Vagina (tissue), 2 donors: Measurements from ENCODE around the gene DLX2. TPM values are rescaled to one million over a fixed set of nuclear protein-coding genes. Genes with fewer than 3 reads are reported as not detected.

ENCODE experiments used
- DNase-seq, 2 donors: peaks; one replicate each; pipeline ENCODE4 v3.0.0-alpha.2; 2017; ENCODE audit errors: extremely low spot score in 2 of 2
- H3K27ac ChIP-seq: fragments of 200-600 bp; sonication (generic); one replicate; pipeline ENCODE4 v1.5.1; 2019
- H3K27me3 ChIP-seq: fragments of 200-600 bp; sonication (generic); one replicate; pipeline ENCODE4 v1.5.1; 2019
- H3K36me3 ChIP-seq, 2 donors: fragments of 200-600 bp; sonication (generic); one replicate each; pipeline ENCODE4 v1.5.1; 2017 to 2019
- H3K4me1 ChIP-seq: fragments of 200-600 bp; sonication (generic); one replicate; pipeline ENCODE4 v1.5.1; 2019
- H3K4me3 ChIP-seq, 2 donors: fragments of 200-600 bp; sonication (generic); 1 replicate in 1 of 2; 2 replicates in 1 of 2; pipeline ENCODE4 v1.5.1; 2016 to 2019
- H3K9me3 ChIP-seq: fragments of 200-600 bp; sonication (generic); one replicate; pipeline ENCODE4 v1.5.1; 2019
- CTCF ChIP-seq, 3 experiments: fragments of 450-650 bp in 2 of 3; fragments of 200-600 bp in 1 of 3; sonication (generic) in 1 of 3; IDR thresholded peaks; one replicate each; pipeline ENCODE4 v1.5.1; 2017 to 2019; ENCODE audit warnings: antibody characterized with exemption in 3 of 3, mild to moderate bottlenecking in 2 of 3, moderate library complexity in 2 of 3
- POLR2A ChIP-seq, 2 donors: fragments of 450-650 bp; IDR thresholded peaks; one replicate each; pipeline ENCODE4 v1.6.1; 2017; ENCODE audit warnings: antibody characterized with exemption in 2 of 2, mild to moderate bottlenecking in 2 of 2, moderate library complexity in 2 of 2
- POLR2AphosphoS5 ChIP-seq, 2 donors: sonication (generic); formaldehyde crosslinking; IDR thresholded peaks; one replicate each; pipeline ENCODE4 v1.9.0; 2017; ENCODE audit warnings: antibody characterized with exemption in 2 of 2, mild to moderate bottlenecking in 2 of 2, low read depth in 1 of 2; ENCODE audit not compliant: insufficient read depth in 1 of 2
- intact Hi-C: fragments of 100-400 bp; cut with DNase I; formaldehyde crosslinking; loops from one replicate; pipeline ENCODE4 v1.15.1; 2023
- total RNA-seq: library from RNA; depleted of rRNA; stranded (reverse); fragments of >200 nt; gene quantifications from one replicate; pipeline ENCODE4 v1.2.3, GENCODE V29; 2016

Gene DLX2
- total RNA-seq, 1 donor from 2014 or later, result not detected

GRCh38 chr2:172100935-172101820 is 1.5 kb downstream of the DLX2 start:
- Histone ChIP-seq H3K27ac (no peak overlapping the region), H3K4me3 (no peak overlapping the region), H3K27me3 (peaks cover 55% of the 10 kb centered on the region), H3K4me1 (peaks cover 77% of the 10 kb centered on the region), H3K36me3 (no peaks in the 10 kb centered on the region), H3K9me3 (no peaks in the 10 kb centered on the region)
- TF ChIP-seq CTCF (IDR thresholded peaks at IDR 0.05) (no peak), POLR2A (IDR thresholded peaks at IDR 0.05) (no peak), POLR2AphosphoS5 (IDR thresholded peaks at IDR 0.05; ENCODE audit: insufficient read depth in 1 of 2, low read depth in 1 of 2) (no peak)
- no peak for DNase-seq
- intact Hi-C loops, result loop anchor here (10.0 kb wide), 2 partner anchors 286 to 396 kb away; no protein-coding TSS in a partner anchor

DNA sequence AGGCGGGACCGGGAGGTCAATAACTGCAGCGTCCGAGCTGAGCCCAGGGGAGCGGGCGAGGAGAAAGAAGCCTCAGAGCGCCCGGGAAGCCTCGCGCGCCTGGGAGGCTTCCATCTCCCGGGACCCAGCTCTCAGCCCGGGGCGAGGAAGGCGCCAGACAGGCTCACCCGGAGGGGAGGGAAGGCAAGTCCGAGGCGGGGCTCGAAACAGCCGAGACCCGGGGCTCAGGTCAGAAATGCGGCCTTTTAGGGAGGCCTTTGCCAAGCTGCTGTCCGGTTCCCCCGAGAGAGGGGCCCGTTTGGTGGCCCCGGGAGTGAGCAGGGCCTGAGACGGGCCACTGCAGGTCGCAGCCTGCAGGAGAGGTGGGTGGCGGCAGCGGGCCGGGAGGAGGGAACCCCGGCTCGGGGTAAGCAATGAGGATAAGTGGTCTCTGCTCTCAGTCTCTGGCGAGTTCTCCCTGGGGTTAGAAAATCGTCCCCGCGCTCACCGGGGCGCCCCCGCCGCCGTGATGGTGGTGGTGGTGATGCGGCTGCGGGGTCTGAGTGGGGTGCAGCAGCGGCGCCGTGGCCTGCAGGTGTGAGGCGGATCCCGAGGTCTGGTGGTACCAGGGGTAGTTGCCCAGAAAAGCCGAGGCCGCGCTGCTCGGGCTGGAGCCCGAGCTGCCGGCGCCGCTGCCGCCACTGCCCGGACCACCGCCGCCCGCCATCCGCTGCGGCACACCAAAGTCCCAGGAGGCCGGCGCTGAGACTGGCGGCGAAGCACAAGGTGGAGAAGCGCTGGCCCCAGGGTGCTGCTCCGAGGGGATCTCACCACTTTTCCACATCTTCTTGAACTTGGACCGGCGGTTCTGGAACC is 2.4 kb downstream of the DLX2 start:
- Histone ChIP-seq H3K27ac (no peak overlapping the region), H3K36me3 (no peaks in the 10 kb centered on the region), H3K9me3 (no peaks in the 10 kb centered on the region), H3K4me1 (peaks cover 81% of the 10 kb centered on the region), H3K4me3 (no peak overlapping the region), H3K27me3 (peaks cover 56% of the 10 kb centered on the region)
- no peak for DNase-seq
- intact Hi-C loops, result loop anchor here (10.0 kb wide), 2 partner anchors 286 to 396 kb away; no protein-coding TSS in a partner anchor
- TF ChIP-seq CTCF (IDR thresholded peaks at IDR 0.05) (no peak), POLR2A (IDR thresholded peaks at IDR 0.05) (no peak), POLR2AphosphoS5 (IDR thresholded peaks at IDR 0.05; ENCODE audit: insufficient read depth in 1 of 2, low read depth in 1 of 2) (no peak)

DNA sequence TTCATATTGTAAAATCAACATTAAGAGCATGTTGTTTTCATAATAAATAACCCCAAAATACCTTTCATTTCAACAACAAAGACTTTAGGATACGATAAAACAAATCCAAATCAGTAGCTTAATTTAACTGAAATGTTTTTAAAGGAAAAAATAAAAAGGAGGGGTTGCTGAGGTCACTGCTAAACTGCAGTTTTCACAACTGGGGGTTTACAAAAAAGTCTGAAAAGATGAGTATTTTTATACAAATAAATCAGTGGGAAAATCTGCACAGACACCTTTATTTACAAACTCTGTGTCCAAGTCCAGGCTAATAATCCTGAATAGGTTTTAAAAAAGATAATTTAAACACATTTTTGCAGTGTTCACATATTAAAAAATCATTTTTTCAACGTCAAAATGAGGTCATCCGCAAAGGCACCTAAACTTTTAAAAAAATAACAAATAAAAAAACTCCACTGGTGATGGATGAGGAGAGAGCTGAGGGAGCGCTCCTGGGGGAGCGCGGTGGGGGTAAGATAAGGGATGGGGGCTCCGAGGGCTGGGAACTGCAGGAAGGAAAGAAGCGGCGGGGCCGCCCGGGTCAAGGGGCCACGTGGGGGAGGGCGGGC is 3.1 kb downstream of the DLX2 start:
- no peaks in the 10 kb centered on the region for H3K9me3 ChIP-seq
- intact Hi-C loops, result loop anchor here (10.0 kb wide), 2 partner anchors 285 to 395 kb away; no protein-coding TSS in a partner anchor
- peaks cover 62% of the 10 kb centered on the region for H3K27me3 ChIP-seq
- H3K4me3 ChIP-seq, result peak overlapping the region in 1 of 2 donors; percentile 35
- no peak overlapping the region for H3K27ac ChIP-seq
- no peak for DNase-seq
- TF ChIP-seq CTCF (IDR thresholded peaks at IDR 0.05) (no peak), POLR2AphosphoS5 (IDR thresholded peaks at IDR 0.05; ENCODE audit: insufficient read depth in 1 of 2, low read depth in 1 of 2) (no peak), POLR2A (IDR thresholded peaks at IDR 0.05) (no peak)
- no peaks in the 10 kb centered on the region for H3K36me3 ChIP-seq
- peaks cover 88% of the 10 kb centered on the region for H3K4me1 ChIP-seq

DNA sequence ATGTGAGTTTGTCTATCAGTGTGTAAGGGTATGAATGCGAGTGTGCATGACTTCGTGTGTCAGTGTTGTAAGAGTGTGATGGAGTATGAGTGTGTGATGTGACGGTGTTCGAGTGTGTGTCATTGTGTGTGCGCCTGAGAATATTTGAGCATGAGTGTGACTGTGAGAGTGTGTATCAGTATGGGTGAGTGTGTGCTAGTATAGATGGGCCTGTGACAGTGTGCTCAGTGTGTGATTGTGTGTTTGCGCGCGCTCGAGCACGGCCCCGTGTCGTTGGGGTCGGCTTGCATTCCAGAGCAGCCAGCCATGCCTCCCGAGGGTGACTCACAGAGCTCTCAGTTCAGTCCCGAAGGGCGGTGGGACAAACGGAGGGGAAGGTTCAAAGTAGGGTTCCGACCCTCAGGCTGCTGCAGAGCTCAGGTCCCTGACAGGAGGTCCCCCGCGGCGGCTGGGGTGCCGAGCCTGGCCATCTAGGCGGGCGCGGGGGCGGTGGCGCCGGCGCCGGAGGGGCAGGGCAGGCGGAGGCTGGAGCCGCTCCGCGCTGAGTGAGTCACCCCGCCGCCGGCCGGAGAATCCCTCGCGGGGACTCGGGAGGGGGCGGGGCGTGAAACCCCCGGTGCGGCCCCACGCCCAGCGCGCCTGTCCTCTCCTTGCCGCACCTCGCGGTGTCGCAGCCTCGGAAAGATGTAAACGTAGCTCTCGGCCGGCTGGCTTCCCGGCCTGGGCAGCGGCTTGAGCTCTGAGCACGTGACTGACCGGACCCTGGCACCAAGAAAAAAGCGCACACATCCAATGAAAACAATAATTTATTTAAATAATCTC is 3.8 kb downstream of the DLX2 start:
- peaks cover 68% of the 10 kb centered on the region for H3K27me3 ChIP-seq
- H3K4me3 ChIP-seq, result peak overlapping the region in 1 of 2 donors; percentile 35
- no peak overlapping the region for H3K27ac ChIP-seq
- H3K36me3 ChIP-seq, result no peaks in the 10 kb centered on the region
- H3K4me1 ChIP-seq, result peaks cover 89% of the 10 kb centered on the region
- TF ChIP-seq POLR2AphosphoS5 (IDR thresholded peaks at IDR 0.05; ENCODE audit: insufficient read depth in 1 of 2, low read depth in 1 of 2), result peak in 1 of 2 donors; percentile 37
- TF ChIP-seq POLR2A (IDR thresholded peaks at IDR 0.05), result no peak
- DNase-seq, result no peak
- no peaks in the 10 kb centered on the region for H3K9me3 ChIP-seq
- intact Hi-C loops, result no loop called here
